ENCODE measurements around the gene SYT15.

DNA sequence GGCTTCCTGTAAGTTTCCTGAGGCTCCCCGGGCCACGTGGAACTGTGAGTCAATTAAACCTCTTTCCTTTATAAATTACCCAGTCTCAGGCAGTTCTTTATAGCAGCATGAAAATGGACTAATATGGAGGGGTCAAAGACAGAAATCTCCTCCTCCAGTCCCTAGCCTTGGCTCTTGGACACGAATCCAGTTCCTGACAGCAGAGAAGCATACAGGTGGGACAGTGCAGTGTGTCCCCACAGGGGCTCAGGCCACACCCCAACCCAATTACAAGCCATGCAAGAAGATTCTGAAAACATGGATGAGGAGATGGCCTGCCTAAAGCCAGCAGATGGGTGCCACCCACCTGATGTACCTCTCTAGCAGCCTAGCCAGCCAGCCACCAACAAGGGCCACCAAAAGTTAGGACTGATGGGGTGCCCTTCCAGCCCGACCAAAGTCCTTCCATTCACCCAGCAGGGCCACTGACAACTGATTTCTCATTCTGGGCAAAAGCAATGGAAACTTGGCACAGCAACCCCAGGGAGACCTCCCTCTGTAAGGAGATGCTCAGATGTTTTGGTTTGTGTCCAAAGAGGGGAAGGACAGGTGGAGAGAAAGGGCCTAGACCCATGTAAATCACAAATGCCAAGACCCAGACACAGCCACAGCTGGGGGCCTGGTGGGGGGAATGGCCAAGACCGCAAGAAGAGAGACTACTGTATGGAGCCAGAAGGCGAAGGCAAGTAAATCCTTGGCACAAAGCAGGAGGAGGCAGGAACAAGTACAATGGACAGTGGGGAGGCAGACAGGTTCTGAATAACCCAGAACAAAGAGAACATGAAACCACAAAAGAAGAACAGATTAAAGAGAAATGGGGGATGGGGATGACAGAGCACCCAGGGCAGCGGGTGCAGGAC is 36.1 kb upstream of the SYT15 start:
- no peak for TF ChIP-seq PAX5 (IDR thresholded peaks at IDR 0.05; ENCODE audit: insufficient read depth, low read length, severe bottlenecking)
- no peak for TF ChIP-seq POLR2AphosphoS5 (IDR thresholded peaks at IDR 0.05; ENCODE audit: low read depth, low read length)
- no peak for TF ChIP-seq POLR2A (IDR thresholded peaks at IDR 0.05; ENCODE audit: low read depth, low read length)
- TF ChIP-seq TAF1 (IDR thresholded peaks at IDR 0.05; ENCODE audit: low read depth, low read length) = no peak
- no peak for TF ChIP-seq SPI1 (IDR thresholded peaks at IDR 0.05; ENCODE audit: low read depth, low read length)

All from GM12891 (cell line).